HG03103 (cell line): Measurements from ENCODE around the gene VIPR1.

ENCODE experiments used
- ATAC-seq: cut with Tn5 transposase; IDR thresholded peaks from one replicate; pipeline ENCODE4 v1.9.1; 2021; ENCODE audit warnings: low read depth; ENCODE audit not compliant: unreplicated experiment

The VIPR1 gene

GRCh38 chr3:42493126-42493797 lies 9.2 kb upstream of the VIPR1 start:
- ATAC-seq = no peak

- ATAC-seq = no peak
Observed at GRCh38 chr3:42493798-42494151, 8.7 kb upstream of the VIPR1 start.

GRCh38 chr3:42495393-42495792 lies 7.0 kb upstream of the VIPR1 start:
- no peak for ATAC-seq

- ATAC-seq = no peak
Observed at GRCh38 chr3:42497009-42497731, 5.3 kb upstream of the VIPR1 start.

GRCh38 chr3:42498034-42498433 lies 4.4 kb upstream of the VIPR1 start:
- ATAC-seq = no peak

- ATAC-seq = no peak
Observed at GRCh38 chr3:42498791-42499477, 3.5 kb upstream of the VIPR1 start.

GRCh38 chr3:42499478-42499871 lies 3.0 kb upstream of the VIPR1 start:
- ATAC-seq = no peak

- ATAC-seq = no peak
Observed at GRCh38 chr3:42500091-42500490, 2.4 kb upstream of the VIPR1 start.

GRCh38 chr3:42500909-42501308 lies 1.5 kb upstream of the VIPR1 start:
- ATAC-seq = no peak

GRCh38 chr3:42501321-42501680 lies 1.1 kb upstream of the VIPR1 start:
- ATAC-seq = no peak

- ATAC-seq = peak; percentile 10
Observed at GRCh38 chr3:42501681-42502428, 588 bp upstream of the VIPR1 start.

GRCh38 chr3:42503251-42503924 lies 945 bp downstream of the VIPR1 start:
- no peak for ATAC-seq

GRCh38 chr3:42503957-42504333 lies 1.5 kb downstream of the VIPR1 start:
- ATAC-seq = no peak

GRCh38 chr3:42504334-42505127 lies 2.1 kb downstream of the VIPR1 start:
- no peak for ATAC-seq

- no peak for ATAC-seq
Observed at GRCh38 chr3:42505128-42505848, 2.8 kb downstream of the VIPR1 start.

- no peak for ATAC-seq
Observed at GRCh38 chr3:42505849-42506410, 3.5 kb downstream of the VIPR1 start.

GRCh38 chr3:42507252-42507651 lies 4.8 kb downstream of the VIPR1 start:
- no peak for ATAC-seq

- ATAC-seq = no peak
Observed at GRCh38 chr3:42507761-42508335, 5.4 kb downstream of the VIPR1 start.

- ATAC-seq = no peak
Observed at GRCh38 chr3:42508562-42508961, 6.1 kb downstream of the VIPR1 start.
